H1 (cell line): ENCODE measurements around the gene TGM5. TPM values are rescaled to one million over a fixed set of nuclear protein-coding genes. Genes with fewer than 3 reads are reported as not detected.

Experiments
- CTCF ChIA-PET: fragments of 300-600 bp; sonication (Branson Sonifier 250); formaldehyde crosslinking; loops from one replicate; lab custom pipeline; 2021; ENCODE audit not compliant: partially characterized antibody; lab: Charles Lee
- POLR2A ChIA-PET: fragments of 300-600 bp; sonication (Branson Sonifier 250); formaldehyde crosslinking; loops from one replicate; lab custom pipeline; 2021; ENCODE audit warnings: inconsistent platforms; ENCODE audit not compliant: partially characterized antibody; lab: Charles Lee
- DNase-seq, 2 experiments: peaks; one replicate each; pipeline versions ENCODE4 v3.0.0 to v3.0.0-alpha.2; 2010 to 2022; ENCODE audit warnings: low spot score in 2 of 2, low read depth in 1 of 2, mixed read lengths in 1 of 2
- FAIRE-seq: peaks from 2 replicates; lab custom pipeline; 2011; peaks lifted over from hg19 to GRCh38; lab: Jason Lieb, UNC
- H2AFZ ChIP-seq: 2 replicates; pipeline ENCODE4 v1.8.1; 2012; ENCODE audit warnings: low read length, inconsistent platforms
- H2AK5ac ChIP-seq: 2 replicates; pipeline ENCODE4 v1.6.1; 2013; ENCODE audit warnings: low read depth, low read length
- H2BK120ac ChIP-seq: replicated peaks from 2 replicates; pipeline ENCODE3; 2013; ENCODE audit warnings: low read depth, low read length, inconsistent platforms
- H2BK12ac ChIP-seq: 2 replicates; pipeline ENCODE4 v1.6.1; 2013; ENCODE audit warnings: low read depth, low read length
- H2BK15ac ChIP-seq: 2 replicates; pipeline ENCODE4 v1.6.1; 2013; ENCODE audit warnings: low read length
- H2BK20ac ChIP-seq: 2 replicates; pipeline ENCODE4 v1.6.1; 2013; ENCODE audit warnings: low read length
- H2BK5ac ChIP-seq: 2 replicates; pipeline ENCODE4 v1.6.1; 2013; ENCODE audit warnings: low read depth, low read length
- H3K14ac ChIP-seq: 2 replicates; pipeline ENCODE4 v1.6.1; 2013; ENCODE audit warnings: inconsistent platforms; ENCODE audit not compliant: insufficient read length
- H3K18ac ChIP-seq: 2 replicates; pipeline ENCODE4 v1.6.1; 2013; ENCODE audit warnings: low read length; ENCODE audit errors: extremely low read depth
- H3K23ac ChIP-seq: 2 replicates; pipeline ENCODE4 v1.6.1; 2013; ENCODE audit warnings: inconsistent platforms; ENCODE audit not compliant: insufficient read length
- H3K23me2 ChIP-seq: 2 replicates; pipeline ENCODE4 v1.6.1; 2013; ENCODE audit warnings: low read depth, low read length
- H3K27ac ChIP-seq: 2 replicates; pipeline ENCODE4 v1.6.1; 2011; ENCODE audit warnings: low read depth, low read length, inconsistent platforms
- H3K27me3 ChIP-seq, 4 experiments: replicated peaks in 1 of 4; 1 replicate in 1 of 4; 2 replicates in 3 of 4; pipeline versions ENCODE4 v1.6.1 to v1.8.1; 2011 to 2013; ENCODE audit warnings: low read length in 3 of 4, mild to moderate bottlenecking in 3 of 4, inconsistent platforms in 2 of 4, mixed read lengths in 2 of 4, moderate library complexity in 1 of 4; ENCODE audit not compliant: control insufficient read depth in 3 of 4, insufficient read depth in 3 of 4; ENCODE audit errors: extremely low read depth in 1 of 4
- H3K36me3 ChIP-seq, 4 experiments: 2 replicates each; pipeline versions ENCODE4 v1.6.1 to v1.8.1; 2011 to 2013; ENCODE audit warnings: mild to moderate bottlenecking in 4 of 4, low read length in 3 of 4, moderate library complexity in 2 of 4, control low read depth in 1 of 4, inconsistent platforms in 1 of 4; ENCODE audit not compliant: insufficient read depth in 4 of 4, control insufficient read depth in 2 of 4
- H3K4ac ChIP-seq: replicated peaks from 2 replicates; pipeline ENCODE3; 2013; ENCODE audit warnings: low read length, low read depth, mixed read lengths, inconsistent platforms; ENCODE audit not compliant: insufficient read length
- H3K4me1 ChIP-seq, 4 experiments: replicated peaks in 1 of 4; 1 replicate in 1 of 4; 2 replicates in 3 of 4; pipeline versions ENCODE4 v1.6.1 to v1.8.1; 2011 to 2013; ENCODE audit warnings: low read length in 3 of 4, inconsistent platforms in 2 of 4, mixed read lengths in 1 of 4; ENCODE audit not compliant: insufficient read depth in 4 of 4, control insufficient read depth in 3 of 4
- H3K4me2 ChIP-seq, 2 experiments: 2 replicates each; pipeline versions ENCODE4 v1.6.1 to v1.8.1; 2011 to 2013; ENCODE audit warnings: low read depth in 2 of 2, low read length in 2 of 2, control low read depth in 1 of 2, inconsistent platforms in 1 of 2, mild to moderate bottlenecking in 1 of 2; ENCODE audit not compliant: insufficient read depth in 1 of 2
- H3K4me3 ChIP-seq, 4 experiments: fragments of 200-600, 300-600 bp in 1 of 4; sonication (generic), shearing (Covaris generic), sonication (Bioruptor Twin) in 1 of 4; 2 replicates each; pipeline versions ENCODE4 v1.5.1 to v1.8.1; 2011 to 2016; ENCODE audit warnings: low read length in 4 of 4, low read depth in 3 of 4, control low read depth in 2 of 4, inconsistent platforms in 2 of 4, mild to moderate bottlenecking in 2 of 4, mixed read lengths in 1 of 4, moderate library complexity in 1 of 4; ENCODE audit not compliant: insufficient read depth in 2 of 4; ENCODE audit errors: extremely low read depth in 1 of 4
- H3K56ac ChIP-seq: replicated peaks from 2 replicates; pipeline ENCODE3; 2013; ENCODE audit warnings: low read depth, mild to moderate bottlenecking, mixed read lengths, low read length, inconsistent platforms; ENCODE audit not compliant: insufficient read length
- H3K79me1 ChIP-seq: 2 replicates; pipeline ENCODE4 v1.6.1; 2013; ENCODE audit warnings: low read depth, low read length, control low read depth
- H3K79me2 ChIP-seq, 2 experiments: 2 replicates each; pipeline versions ENCODE4 v1.6.1 to v1.8.1; 2012 to 2013; ENCODE audit warnings: low read length in 2 of 2, mild to moderate bottlenecking in 2 of 2, inconsistent platforms in 1 of 2; ENCODE audit not compliant: insufficient read depth in 2 of 2, control insufficient read depth in 1 of 2
- H3K9ac ChIP-seq, 4 experiments: replicated peaks in 1 of 4; 1 replicate in 1 of 4; 2 replicates in 3 of 4; pipeline versions ENCODE4 v1.6.1 to v1.8.1; 2011 to 2013; ENCODE audit warnings: low read depth in 3 of 4, low read length in 3 of 4, control low read depth in 2 of 4, mild to moderate bottlenecking in 2 of 4, moderate library complexity in 2 of 4, inconsistent platforms in 1 of 4; ENCODE audit errors: extremely low read depth in 1 of 4
- H3K9me3 ChIP-seq, 2 experiments: 2 replicates each; pipeline versions ENCODE4 v1.6.1 to v1.8.1; 2012 to 2013; ENCODE audit warnings: mild to moderate bottlenecking in 2 of 2, moderate library complexity in 2 of 2, control low read depth in 1 of 2, inconsistent platforms in 1 of 2, low read depth in 1 of 2, low read length in 1 of 2, mixed read lengths in 1 of 2; ENCODE audit not compliant: insufficient read depth in 2 of 2
- H4K20me1 ChIP-seq, 2 experiments: replicated peaks in 1 of 2; 2 replicates each; pipeline versions ENCODE3 to v1.8.1; 2011 to 2013; ENCODE audit warnings: inconsistent platforms in 2 of 2, low read length in 2 of 2, mild to moderate bottlenecking in 1 of 2; ENCODE audit not compliant: insufficient read depth in 2 of 2, control insufficient read depth in 1 of 2
- H4K5ac ChIP-seq: 2 replicates; pipeline ENCODE4 v1.6.1; 2013; ENCODE audit warnings: low read length, low read depth, mixed read lengths, inconsistent platforms; ENCODE audit not compliant: insufficient read length
- H4K8ac ChIP-seq: 2 replicates; pipeline ENCODE4 v1.8.0; 2013; ENCODE audit warnings: mild to moderate bottlenecking, moderate library complexity, low read length, inconsistent platforms; ENCODE audit not compliant: insufficient read depth; ENCODE audit errors: extremely low read depth
- H4K91ac ChIP-seq: replicated peaks from 2 replicates; pipeline ENCODE3; 2013; ENCODE audit warnings: low read length, mixed read lengths, inconsistent platforms; ENCODE audit not compliant: insufficient read length
- BACH1 ChIP-seq: IDR thresholded peaks from 2 replicates; pipeline ENCODE4 v1.6.1; 2012; ENCODE audit warnings: low read length, improper control_type of control experiment
- BCL11A ChIP-seq, 2 experiments: IDR thresholded peaks; one replicate each; pipeline ENCODE4 v1.6.1; 2011; ENCODE audit warnings: low read depth in 2 of 2, low read length in 2 of 2, mild to moderate bottlenecking in 2 of 2
- HDAC6 ChIP-seq: IDR thresholded peaks from one replicate; pipeline ENCODE4 v1.7.1; 2012; ENCODE audit warnings: low read depth, mild to moderate bottlenecking, inconsistent platforms, low read length, moderate library complexity
- KDM1A ChIP-seq: fragments of 200-600, 300-600 bp; sonication (generic); IDR thresholded peaks from 2 replicates; pipeline ENCODE4 v1.7.1; 2016; ENCODE audit warnings: mild to moderate bottlenecking, low read length, borderline replicate concordance
- KDM4A ChIP-seq: IDR thresholded peaks from one replicate; pipeline ENCODE4 v1.7.1; 2012; ENCODE audit warnings: low read depth, mild to moderate bottlenecking, moderate library complexity, low read length, inconsistent platforms; ENCODE audit not compliant: severe bottlenecking
- PHF8 ChIP-seq: fragments of 200-600 bp; sonication (generic); conservative IDR thresholded peaks from 2 replicates; pipeline ENCODE4 v1.7.1; 2012; ENCODE audit warnings: low read depth, mild to moderate bottlenecking, inconsistent platforms, low read length, moderate library complexity
- SUZ12 ChIP-seq: fragments of 200-600 bp; sonication (generic); IDR thresholded peaks from 2 replicates; pipeline ENCODE4 v1.6.1; 2012; ENCODE audit warnings: mild to moderate bottlenecking, inconsistent platforms, low read length, moderate library complexity, mixed read lengths
- TAF7 ChIP-seq: optimal IDR thresholded peaks from 2 replicates; pipeline ENCODE3; 2011; ENCODE audit warnings: low read depth, mild to moderate bottlenecking, inconsistent platforms, low read length, moderate library complexity, borderline replicate concordance
- ZNF274 ChIP-seq: IDR thresholded peaks from 2 replicates; pipeline ENCODE4 v1.7.0; 2012; ENCODE audit warnings: low read length, borderline replicate concordance; ENCODE audit errors: extremely low read depth
- WGBS, 2 experiments: shearing (Covaris generic) in 1 of 2; methylation state at CpG; one replicate each; pipeline versions ENCODE4 v1.1.6 to v1.1.7; 2013 to 2015; ENCODE audit warnings: low lambda C conversion rate in 2 of 2, mixed read lengths in 2 of 2, inconsistent platforms in 1 of 2, low coverage in 1 of 2, missing lambda C conversion rate in 1 of 2; ENCODE audit not compliant: insufficient replicate concordance in 2 of 2, insufficient coverage in 1 of 2, insufficient read length in 1 of 2; ENCODE audit errors: extremely low coverage in 1 of 2, missing lambda C conversion rate in 1 of 2; 5-methylcytosine and 5-hydroxymethylcytosine counted together
- polyA plus RNA-seq, 7 experiments: library from polyadenylated mRNA; depleted of rRNA in 3 of 7; stranded (reverse) in 5 of 7; unstranded in 2 of 7; fragments of >200 nt in 5 of 7; fragments of 200-250 nt in 2 of 7; gene quantifications; 1 replicate in 5 of 7; 2 replicates in 1 of 7; 4 replicates in 1 of 7; pipeline versions ENCODE4 v1.2.1 to v1.2.3, GENCODE V29; 2011 to 2013; ENCODE audit warnings: missing spikeins in 2 of 7, mixed read lengths in 2 of 7
- total RNA-seq: library from RNA; stranded (reverse); fragmentation: NEBNext Ultra II Directional; extraction: Animal tissue kit (Norgen Biotek cat#: 25700); gene quantifications from 2 replicates; pipeline ENCODE4 v1.2.1, GENCODE V29; 2021

Gene TGM5
- total and polyA plus RNA-seq, 2 of the 8 experiments (the other 6 are each of a cell fraction or from before 2014, with no cell fraction given) = not detected

GRCh38 chr15:43294091-43294706, 27.5 kb upstream of the TGM5 start:
- Histone ChIP-seq H3K79me2 (no peaks in the 10 kb centered on the region), H3K14ac (no peak overlapping the region), H4K5ac (no peak overlapping the region), H4K8ac (no peak overlapping the region), H2AFZ (no peak overlapping the region), H2BK15ac (no peak overlapping the region), H3K23ac (no peak overlapping the region), H2BK120ac (no peak overlapping the region), H3K36me3 (no peaks in the 10 kb centered on the region), H3K18ac (no peak overlapping the region), H3K9me3 (no peaks in the 10 kb centered on the region), H3K27me3 (no peaks in the 10 kb centered on the region; a peak in 2 of 7 replicates), H2AK5ac (no peak overlapping the region), H3K79me1 (no peaks in the 10 kb centered on the region), H3K4me2 (peak overlapping the region; percentile 2 to 39; a peak in 1 of 4 replicates), H3K4me1 (peaks cover 0 to 11% (median under 1%) of the 10 kb centered on the region in 4 experiments; a peak in 4 of 7 replicates), H3K4ac (no peak overlapping the region), H3K9ac (no peak overlapping the region), H2BK5ac (no peak overlapping the region; the same call in 1 of the 2 replicates), H2BK12ac (no peak overlapping the region), H2BK20ac (peak overlapping the region; percentile 48; the same call in 1 of the 2 replicates), H3K56ac (no peak overlapping the region), H3K4me3 (no peak overlapping the region), H3K27ac (no peak overlapping the region), H3K23me2 (no peaks in the 10 kb centered on the region), H4K20me1 (no peaks in the 10 kb centered on the region), H4K91ac (peak overlapping the region; percentile 30)
- CTCF ChIA-PET = interaction anchor here (0.6 to 1.6 kb wide), 4 partner anchors 28 to 104 kb away, joined by 3 to 4 read pairs (median 4); no protein-coding TSS in a partner anchor
- FAIRE-seq (no peak), DNase-seq (no peak)
- WGBS, 2 experiments = 93% methylated on average over 6 of the region's 6 CpGs; no CpG with 5 or more reads in 1 of the 2 experiments
- POLR2A ChIA-PET = interaction anchor here (1.0 to 1.6 kb wide), 2 partner anchors 10 to 130 kb away, joined by 3 to 4 read pairs; no protein-coding TSS in a partner anchor
- TF ChIP-seq KDM4A (no peak), PHF8 (no peak), BCL11A (IDR thresholded peaks at IDR 0.05; ENCODE audit: low read depth in 2 of 2, low read length in 2 of 2) (no peak), BACH1 (no peak), HDAC6 (no peak), SUZ12 (no peak), TAF7 (no peak), ZNF274 (no peak), KDM1A (no peak)
